COLO829 (cell line): ENCODE data around the gene CCL20.

Source experiments
- DNase-seq: peaks from one replicate; pipeline ENCODE4 v3.0.0; 2012; ENCODE audit warnings: low spot score

CCL20 gene

GRCh38 chr2:227804975-227805374 lies 8.7 kb upstream of the CCL20 start:
- DNase-seq: no peak

GRCh38 chr2:227805578-227805977 lies 8.1 kb upstream of the CCL20 start:
- no peak for DNase-seq

DNA sequence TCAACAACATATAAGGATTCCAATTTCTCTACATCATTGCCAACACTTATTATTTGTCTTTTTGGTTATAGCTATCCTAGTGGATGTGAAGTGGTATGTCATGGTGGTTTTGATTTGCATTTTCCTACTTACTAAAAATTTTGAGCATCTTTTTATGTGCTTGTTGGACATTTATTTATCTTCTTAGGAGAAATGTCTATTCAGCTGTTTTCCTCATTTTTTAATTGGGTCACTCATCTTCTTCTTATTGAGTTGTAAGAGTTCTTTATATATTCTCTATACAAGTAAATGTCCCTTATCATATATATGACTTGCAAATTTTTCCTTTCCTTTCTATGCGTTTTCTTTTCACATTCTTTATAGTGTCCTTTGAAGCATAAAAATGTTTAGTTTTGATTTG lies 4.7 kb upstream of the CCL20 start:
- DNase-seq: no peak

- no peak for DNase-seq
Observed at GRCh38 chr2:227812001-227812400, 1.6 kb upstream of the CCL20 start.

DNA sequence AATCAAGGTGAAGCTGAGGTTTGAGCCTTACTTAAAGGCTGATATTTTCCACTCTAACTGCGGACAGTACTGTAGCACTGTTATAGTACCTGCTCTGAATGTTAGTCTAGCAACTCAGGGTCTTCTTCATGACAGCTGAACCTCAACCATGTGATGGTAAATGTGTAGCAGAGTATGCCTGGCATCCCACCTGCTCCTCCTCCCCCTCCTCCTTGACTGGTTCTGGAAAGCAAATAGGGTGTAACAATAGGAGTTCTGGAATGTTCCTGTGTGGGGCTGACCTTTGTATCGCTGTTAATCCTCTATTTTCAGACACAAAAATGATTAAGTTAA lies 447 bp upstream of the CCL20 start:
- no peak for DNase-seq

- DNase-seq: no peak
Observed at GRCh38 chr2:227815066-227815465, 1.4 kb downstream of the CCL20 start.

DNA sequence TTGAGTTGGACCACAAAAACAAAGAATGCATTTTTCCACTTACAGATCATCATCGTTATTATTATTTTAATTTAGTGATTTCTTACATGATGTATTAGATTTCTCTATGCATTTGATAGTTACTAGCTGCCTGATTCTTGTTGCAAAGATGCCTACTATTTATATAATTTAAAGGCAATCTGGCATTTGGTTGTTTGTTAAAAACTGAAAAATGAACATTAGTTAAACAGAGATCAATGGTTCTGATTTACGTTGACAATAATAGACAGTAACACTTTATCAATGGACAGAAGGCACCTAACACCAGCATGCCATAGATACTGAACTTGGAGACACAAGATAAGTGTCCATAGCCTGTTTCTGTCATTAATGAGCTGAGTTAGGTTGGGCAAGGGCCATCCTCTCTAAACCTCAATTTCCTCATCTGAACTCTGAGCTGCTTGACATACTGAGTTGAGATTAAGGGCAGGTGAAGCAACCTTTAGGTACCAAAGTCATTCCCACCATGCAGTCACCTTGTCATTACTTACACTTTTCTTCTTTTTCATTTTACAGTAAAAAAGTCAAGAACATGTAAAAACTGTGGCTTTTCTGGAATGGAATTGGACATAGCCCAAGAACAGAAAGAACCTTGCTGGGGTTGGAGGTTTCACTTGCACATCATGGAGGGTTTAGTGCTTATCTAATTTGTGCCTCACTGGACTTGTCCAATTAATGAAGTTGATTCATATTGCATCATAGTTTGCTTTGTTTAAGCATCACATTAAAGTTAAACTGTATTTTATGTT lies 3.1 kb downstream of the CCL20 start:
- no peak for DNase-seq

GRCh38 chr2:227817336-227817735 lies 3.7 kb downstream of the CCL20 start:
- DNase-seq: no peak

DNA sequence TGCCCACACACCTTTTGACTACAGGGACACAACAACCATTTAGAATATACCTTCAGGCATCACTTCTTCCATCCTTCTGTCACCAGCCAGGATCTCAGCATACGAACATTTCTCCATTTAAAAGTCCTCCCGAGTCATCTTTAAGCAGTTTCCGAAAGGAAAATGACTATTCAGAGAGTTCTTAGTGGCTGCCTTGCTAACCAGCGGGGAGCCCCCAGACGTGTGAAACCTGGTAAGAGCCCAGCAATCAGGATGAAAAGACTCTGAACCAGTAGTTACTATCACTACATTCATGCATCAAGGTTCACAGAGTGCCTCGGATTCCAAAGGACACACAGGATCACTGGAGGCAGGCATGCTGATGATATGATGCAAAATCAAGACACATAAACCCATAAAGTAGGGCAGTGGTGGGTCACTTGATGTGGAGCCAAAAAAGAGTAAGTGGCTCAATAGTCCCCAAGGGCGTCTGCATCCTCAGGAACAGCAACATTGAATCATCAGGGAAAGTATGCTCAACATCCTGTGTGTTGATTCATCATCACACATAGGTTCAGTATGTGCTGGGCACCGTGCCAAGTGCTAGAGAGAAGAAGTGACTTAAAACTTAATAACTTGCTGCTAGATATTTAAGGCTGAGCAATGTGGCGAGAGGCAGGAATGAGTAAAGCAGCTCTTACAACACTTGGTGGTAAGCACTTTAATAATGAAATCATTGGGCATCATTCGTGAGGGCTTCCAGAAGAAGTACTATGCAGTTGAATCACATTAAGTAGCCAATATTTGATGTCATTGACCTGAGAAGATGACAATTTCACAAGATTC lies 4.4 kb downstream of the CCL20 start:
- DNase-seq: peak; percentile 97

DNA sequence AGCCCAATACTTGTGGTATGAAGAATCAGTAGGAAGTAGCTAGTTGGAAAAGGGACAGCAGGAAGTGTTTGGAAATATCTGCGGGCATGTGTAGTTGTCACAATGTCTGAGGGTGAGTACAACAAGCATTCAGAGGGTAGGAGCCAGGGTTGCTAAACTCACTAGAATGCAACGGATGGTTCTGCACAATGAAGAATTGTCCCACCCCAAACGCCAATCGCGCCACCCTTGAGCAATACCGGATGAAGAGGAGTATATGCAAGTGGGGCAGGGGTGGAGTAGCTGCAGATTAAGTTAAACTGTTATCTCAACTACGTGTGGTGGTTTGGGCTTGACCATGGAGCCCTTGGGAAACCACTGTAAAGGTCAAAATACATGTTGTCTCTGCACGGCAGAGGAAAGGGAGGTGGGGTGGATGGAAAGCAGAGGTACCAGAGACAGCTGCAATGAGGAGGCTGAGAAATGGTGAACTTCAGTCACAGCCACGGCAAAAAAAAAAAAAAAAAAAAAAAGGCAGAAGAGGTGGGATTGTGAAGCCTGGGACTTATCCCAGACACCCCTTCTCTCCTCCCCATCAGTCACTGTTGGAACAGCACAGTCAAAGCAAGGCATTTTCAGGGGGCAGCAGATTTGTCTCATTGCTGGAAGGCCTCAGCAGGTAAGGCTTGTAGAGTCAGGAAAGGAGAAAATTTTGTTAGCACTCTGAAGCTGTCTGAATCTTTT lies 5.2 kb downstream of the CCL20 start:
- peak; percentile 61 for DNase-seq

- no peak for DNase-seq
Observed at GRCh38 chr2:227819398-227819697, 5.7 kb downstream of the CCL20 start.

DNA sequence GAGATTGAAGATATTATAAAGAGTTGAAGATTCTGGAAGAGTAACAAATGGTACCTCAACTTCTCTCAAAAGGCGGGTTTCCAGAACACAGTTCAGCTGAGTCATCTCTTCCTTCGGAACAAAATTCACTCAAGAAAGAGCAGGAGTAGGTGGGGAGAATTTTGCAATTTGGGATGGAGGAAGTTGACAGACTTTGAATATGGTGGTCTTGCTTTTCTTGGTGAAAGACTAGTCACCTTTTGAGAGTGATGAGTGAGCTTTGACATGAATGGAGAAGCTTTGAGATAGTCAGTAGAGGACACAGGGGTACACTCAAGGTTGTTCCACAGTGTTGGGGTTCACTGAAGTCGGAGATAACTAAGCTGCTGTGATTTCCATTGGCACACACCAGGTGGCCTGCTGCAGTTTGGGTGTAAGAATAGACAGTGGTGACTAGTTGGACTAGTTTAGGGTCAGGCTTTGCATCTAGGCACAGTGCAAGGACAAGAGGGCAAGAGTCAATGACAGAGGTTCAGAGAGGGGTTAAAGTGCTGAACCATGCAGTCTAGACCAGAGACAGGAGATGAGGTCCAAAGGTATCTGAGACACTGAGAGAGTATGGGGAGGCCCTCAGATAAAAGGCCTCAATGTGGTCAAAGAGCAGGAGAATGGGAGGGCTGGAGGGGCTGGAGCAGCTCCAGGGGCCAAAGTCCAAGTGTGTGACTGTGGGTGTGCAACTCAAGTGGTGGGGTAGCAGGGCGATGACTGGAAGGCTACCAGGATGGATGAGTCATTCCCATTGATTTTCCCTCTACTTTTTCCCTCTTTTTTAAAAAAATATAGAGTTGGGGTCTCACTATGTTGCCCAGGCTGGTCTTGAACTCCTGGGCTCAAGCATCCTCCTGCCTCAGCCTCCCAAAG lies 7.7 kb downstream of the CCL20 start:
- DNase-seq: no peak

DNA sequence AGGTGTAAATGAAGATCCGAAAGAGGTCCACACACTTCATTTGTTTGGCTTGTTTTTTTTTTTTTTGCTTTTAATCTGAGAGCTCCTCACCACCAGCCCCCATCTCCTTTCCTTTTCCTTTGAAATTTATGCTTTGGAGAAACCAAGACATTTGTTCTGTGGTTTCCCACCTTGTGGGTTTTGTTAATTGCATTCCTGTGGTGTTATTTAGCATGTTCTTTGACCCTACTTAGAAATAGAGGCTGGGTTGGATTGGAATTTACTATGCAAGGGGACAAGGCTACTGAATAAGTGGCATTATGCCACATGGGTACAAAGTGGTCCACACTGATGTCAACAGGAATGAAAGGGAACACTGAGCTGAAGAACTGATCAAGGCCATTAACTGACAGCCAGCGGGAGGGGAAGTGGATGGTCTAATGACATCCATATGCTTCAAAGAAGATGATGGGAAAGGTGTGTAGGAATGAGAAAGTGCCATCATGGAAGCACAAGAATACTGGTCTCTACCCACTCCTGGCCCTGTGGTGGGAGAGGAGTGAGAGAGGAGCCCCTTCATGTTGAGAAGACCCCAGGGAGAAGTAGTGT lies 8.9 kb downstream of the CCL20 start:
- no peak for DNase-seq

DNA sequence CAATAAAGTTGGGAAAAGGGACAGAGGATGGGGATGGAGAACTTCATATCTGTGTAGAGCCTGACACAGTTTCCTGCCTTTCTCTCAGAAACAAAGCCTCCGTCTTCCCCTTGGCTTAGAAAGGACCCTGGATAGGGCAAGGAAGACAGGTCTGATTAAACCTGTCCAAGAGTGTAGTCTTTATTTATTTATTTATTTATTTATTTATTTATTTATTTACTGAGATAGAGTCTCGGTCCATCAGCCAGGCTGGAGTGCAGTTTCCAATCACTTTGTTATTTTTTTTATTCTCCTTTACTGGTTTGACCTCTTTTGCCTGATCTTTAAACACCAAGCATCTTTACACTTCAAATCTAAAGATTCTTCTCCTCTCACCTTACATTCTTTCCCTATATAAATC lies 10.3 kb downstream of the CCL20 start:
- no peak for DNase-seq

DNA sequence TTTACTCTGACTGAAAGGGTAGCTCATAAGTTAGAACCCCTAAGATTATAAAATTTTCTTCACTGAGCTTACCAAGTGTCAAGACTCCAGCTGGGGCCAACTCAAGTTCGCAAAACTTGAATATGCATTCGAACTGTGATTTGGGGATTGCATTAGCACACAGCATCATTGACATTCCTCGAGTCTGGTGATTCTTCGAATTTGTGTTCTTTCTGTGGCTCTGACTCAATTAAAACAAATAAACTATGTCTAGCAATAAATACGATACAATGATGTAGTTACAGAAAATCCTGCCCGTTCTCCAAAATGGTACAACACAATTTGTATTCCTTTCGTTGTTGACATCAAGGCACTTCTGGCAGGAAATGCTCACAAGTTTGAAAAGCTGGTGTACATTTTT lies 11.1 kb downstream of the CCL20 start:
- no peak for DNase-seq

GRCh38 chr2:227826019-227826521 lies 12.4 kb downstream of the CCL20 start:
- no peak for DNase-seq

DNA sequence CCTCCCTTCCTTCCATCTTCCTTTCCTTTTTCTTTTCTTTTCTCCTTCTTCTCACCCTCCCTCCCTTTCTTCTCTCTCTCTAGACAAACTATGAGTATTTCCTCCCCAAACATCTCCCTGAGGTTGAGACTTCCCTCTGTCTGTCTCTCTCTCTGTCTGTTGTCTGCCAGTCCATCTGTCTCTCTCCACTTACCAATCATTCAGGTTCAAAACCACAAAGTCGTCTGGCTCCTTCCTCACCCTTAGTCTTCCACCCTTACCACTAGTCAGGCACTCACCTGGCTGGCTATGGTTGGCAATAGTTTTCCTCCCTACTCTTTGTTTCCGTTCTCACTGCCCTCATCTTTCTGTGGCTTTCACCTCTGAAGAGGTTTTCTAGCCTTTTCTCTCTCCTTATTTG lies 12.9 kb downstream of the CCL20 start:
- DNase-seq: no peak

GRCh38 chr2:227827143-227827542 lies 13.5 kb downstream of the CCL20 start:
- DNase-seq: no peak

GRCh38 chr2:227828477-227828912 lies 14.9 kb downstream of the CCL20 start:
- no peak for DNase-seq

DNA sequence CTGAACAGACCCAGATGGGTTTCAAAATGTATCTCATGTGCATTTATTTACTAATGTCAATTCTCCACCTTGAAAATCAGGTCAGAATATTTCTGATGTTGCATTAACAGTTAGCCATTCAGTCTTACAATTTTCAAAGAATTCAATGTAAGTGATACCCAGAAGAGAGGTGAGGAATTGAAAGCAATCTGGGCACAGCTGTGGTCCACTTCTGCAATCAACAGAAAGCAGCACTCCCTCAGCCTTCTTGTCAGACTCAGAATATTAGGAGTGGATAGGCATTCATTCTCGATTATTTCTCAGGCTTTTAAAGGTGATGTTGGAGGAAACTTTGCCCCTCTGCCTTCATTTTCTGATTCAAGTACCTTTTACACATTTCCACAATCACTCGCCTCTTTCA lies 15.7 kb downstream of the CCL20 start:
- DNase-seq: no peak

DNA sequence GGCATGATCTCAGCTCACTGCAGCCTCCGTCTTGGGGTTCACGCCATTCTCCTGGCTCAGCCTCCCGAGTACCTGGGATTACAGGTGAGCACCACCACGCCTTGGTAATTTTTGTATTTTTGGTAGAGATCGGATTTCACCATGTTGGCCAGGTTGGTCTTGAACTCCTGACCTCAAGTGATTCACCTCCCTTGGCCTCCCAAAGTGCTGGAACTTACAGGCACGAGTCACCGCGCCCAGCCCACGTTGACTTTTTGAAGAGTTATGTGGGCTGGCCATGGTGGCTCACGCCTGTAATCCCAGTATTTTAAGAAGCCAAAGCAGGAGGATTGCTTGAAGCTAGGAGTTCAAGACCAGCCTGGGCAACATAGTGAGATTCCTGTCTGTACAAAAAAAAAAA lies 20.8 kb downstream of the CCL20 start:
- no peak for DNase-seq
